Measurements from ENCODE around the gene DPM1.
A peak's percentile ranks its signal among the peaks of the same experiment; 100 is the strongest.
"Not testable (repeated sequence)": the region's sequence is repeated elsewhere in the genome, so short reads cannot be mapped to it uniquely, and the experiment has no call there.

Gene DPM1

DNA sequence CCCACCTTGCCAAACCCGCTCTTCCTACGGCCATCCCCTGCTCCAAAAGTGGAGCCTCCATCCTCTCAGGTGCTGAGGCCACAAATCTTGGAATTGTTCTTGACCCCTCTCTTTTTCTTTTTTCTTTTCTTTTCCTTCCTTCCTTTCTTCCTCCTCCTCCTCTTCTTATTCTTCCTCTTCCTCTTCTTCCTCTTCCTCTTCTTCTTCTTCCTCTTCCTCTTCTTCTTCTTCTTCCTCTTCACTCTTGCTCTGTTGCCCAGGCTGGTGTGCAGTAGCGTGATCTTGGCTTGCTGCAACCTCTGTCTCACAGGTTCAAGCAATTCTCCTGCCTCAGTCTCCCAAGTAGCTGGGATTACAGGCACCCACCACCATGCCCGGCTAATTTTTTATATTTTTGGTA lies 20.2 kb upstream of the DPM1 start:
- not testable (repeated sequence) for DNase-seq

DNA sequence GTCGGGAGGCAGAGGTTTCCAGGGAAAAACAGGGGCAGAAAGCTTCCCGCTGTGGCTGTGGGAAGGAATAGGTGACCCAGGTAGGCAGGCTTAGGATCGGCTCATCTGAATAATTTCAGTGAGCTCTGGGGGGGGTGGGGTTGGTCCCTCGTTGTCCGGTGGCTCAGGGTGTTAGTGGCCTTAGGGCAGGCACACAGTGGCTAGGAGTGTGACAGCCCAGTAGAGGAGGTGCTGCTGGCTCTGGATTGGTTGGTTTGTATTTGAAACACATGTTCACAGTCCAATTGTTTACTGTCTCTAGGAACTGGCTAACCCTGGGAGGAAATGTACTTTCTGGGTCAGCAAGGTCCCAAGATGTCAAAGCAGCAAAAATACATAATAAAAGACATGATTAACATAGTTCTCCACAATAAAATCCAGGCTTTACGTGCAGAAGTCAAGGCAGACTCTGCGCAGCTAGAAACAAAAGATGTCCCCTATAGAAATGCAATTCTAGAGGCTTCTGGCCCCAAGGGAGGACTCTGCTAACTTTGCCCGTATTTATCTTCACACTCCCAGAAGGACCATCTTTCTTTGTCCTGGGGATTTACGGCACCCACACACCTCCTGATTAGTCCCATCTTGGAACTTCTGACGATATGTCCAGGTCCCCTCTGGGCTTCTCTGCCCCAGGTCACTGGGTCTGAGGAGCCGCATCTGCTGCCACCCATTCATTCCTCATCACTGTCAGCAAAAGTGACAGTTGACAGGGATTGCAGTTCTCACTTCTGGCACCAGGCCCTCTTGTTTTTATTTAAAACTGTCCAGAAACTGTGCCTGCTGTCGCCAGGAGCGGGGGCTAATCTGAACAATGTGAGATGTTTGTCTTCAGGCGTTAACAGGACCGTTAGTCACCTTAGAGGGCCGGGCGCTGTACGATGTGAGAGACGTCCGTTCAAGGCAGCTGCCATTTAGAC lies 19.0 kb upstream of the DPM1 start:
- no peak for DNase-seq

DNA sequence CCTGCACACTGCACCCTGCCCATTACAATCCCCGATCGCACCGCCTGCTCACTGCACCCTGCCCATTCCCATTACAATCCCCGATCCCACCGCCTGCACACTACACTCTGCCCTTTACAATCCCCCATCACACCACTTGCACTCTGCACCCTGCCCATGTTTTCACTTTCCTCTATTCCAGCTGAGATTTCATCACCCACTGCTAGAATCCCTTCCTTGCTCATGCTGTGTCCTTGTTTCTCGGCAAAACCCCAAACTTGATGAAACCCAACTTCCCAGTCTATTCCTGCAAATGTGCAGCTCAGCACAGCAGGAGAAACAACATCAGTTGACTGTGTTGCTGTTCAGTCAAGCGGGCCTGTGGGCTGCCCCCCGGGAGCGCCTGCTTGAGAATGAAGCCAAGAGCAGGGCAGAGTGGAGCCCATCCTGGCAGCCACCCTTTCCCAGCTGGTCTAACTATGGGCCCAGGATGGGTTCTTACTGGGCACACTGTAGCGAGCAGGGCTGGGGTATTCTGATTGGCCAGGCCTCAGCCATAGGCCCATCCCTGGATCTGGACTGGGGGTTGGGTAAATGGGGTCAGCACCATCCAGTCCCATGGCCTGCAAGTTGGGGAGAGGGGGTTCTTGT lies 17.5 kb upstream of the DPM1 start:
- no peak for DNase-seq

DNA sequence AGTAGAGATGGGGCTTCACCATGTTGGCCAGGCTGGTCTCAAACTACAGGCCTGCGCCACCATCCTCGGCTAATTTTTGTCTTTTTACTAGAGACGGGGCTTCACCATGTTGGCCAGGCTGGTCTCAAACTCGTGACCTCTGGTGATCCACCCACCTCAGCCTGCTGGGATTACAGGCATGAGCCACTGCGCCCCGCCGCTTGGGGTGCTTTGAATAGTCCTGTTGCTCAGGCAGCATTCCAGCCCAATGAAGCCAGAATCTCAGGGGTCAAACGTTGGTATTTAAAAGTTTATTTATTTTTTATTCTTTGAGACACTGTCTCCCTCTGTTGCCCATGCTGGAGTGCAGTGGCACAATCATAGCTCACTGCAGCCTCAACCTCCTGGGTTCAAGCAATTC lies 11.6 kb upstream of the DPM1 start:
- DNase-seq: no peak

DNA sequence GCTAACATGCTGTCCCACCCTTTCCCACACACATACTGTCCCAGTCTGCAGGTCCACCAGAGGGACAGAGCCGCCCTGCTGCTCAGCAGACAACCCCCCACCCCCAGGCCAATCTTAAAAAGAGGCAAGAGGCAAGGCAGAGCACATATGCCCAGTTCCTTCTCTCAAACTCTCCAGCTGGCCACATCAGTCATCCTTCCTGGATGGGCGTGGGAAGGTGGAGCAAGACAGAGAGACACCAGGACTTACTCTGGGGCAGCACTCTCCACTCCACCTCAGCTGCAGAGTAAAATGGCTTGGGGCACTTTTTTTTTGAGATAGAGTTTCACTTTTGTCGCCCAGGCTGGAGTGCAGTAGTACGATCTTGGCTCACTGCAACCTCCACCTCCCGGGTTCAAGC lies 11.1 kb upstream of the DPM1 start:
- DNase-seq: no peak

DNA sequence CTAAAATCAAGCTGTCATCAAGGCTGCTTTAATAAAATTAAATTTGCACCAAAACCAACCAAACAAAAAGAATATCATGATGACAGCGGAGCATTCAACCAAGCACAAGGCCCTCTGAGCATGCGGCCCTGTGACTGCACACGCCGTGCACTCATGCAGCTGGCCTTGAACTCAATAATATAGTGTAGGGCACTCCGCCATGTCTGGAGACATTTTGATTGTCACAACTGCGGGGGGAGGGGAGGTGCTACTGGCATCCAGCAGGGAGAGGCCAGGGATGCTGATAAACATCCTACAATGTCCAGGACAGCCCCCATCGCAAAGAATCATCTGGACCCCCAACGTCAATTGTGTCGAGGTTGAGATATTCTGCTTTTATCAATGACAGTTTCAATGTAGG lies 10.0 kb upstream of the DPM1 start:
- DNase-seq: no peak

DNA sequence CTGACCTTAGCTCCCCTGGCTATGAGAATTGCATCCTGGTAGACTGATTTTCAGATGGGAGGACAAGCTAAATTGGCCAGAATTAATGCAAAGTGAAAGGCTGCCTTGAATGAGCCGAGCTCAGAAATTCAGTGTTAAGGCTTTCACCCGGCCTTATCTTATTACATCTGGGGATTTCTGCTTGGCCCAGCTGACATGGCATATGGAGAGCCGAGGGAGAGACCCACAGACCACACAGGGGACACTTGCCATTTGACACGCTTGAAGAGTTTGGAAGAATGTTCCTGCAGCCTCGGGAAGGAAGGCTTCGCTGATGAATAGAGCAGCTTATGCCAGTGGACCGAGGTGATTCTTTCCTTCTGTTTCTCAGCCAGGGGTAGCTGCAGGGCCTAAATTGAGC lies 9.3 kb upstream of the DPM1 start:
- DNase-seq: no peak

DNA sequence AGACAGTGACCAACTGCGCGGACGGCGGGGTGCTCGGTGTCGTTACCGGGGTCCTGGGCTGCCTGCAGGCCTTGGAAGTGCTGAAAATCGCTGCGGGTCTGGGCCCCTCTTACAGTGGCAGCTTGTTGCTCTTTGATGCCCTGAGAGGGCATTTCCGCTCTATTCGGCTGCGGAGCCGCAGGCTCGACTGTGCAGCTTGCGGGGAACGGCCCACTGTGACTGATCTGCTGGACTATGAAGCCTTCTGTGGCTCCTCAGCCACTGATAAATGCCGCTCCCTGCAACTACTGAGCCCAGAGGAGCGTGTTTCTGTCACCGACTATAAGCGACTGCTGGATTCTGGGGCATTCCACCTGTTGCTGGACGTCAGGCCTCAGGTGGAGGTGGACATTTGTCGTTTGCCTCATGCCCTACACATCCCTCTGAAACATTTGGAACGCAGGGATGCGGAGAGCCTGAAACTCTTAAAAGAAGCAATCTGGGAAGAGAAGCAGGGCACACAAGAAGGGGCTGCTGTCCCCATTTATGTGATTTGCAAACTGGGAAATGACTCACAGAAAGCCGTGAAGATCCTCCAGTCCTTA lies 1.3 kb upstream of the DPM1 start:
- DNase-seq: no peak

DNA sequence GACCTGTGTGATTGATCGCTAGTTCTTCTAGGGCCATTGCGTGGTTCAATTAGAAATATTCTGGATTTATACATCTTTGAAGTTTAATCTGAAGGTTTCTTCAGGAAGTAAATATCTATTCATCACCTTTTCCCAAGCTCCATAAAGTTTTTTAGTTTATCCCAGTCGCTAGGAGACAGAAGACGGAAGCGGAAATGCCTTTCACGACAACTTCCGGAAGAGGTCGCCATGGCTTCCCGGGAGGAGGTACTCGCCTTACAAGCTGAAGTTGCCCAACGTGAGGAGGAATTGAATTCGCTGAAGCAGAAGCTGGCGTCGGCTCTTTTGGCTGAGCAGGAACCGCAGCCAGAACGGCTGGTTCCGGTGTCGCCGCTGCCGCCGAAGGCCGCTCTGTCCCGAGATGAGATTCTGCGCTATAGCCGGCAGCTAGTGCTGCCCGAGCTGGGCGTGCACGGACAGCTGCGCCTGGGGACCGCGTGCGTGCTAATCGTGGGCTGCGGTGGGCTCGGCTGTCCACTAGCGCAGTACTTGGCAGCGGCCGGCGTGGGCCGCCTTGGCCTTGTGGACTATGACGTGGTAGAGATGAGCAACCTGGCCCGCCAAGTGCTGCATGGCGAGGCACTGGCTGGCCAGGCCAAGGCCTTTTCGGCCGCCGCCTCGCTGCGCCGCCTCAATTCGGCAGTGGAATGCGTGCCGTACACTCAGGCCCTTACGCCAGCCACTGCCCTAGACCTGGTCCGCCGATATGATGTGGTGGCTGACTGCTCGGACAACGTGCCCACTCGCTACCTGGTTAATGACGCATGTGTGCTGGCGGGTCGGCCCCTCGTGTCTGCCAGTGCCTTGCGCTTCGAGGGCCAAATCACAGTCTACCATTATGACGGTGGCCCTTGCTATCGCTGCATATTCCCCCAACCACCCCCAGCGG lies 547 bp upstream of the DPM1 start, which contains the start of gene MOCS3:
Gene MOCS3, plus strand, starts transcription at position 204 of the 928 bp plus-strand sequence. Its CDS starts 25 bp downstream, at position 229.
- peak; percentile 94 for DNase-seq

DNA sequence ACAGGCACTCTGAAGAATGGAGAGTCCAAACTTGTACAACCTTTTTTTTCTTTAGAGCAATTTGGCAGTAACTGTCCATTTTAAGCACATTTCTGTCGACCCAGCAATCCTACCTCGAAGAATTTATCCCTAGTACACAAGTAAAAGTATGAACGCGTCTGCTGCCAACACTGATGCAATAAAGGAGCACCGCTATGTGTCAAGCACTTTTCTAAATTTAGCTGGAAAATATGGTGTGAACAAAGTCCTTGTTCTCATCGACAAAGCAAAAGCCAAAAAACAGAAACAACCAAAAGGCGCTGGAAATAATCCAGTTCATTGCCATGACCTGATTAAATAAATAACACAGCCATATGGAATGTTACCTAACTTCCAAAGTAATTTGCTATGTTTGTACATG lies 1.1 kb downstream of the DPM1 start:
- DNase-seq: no peak

DNA sequence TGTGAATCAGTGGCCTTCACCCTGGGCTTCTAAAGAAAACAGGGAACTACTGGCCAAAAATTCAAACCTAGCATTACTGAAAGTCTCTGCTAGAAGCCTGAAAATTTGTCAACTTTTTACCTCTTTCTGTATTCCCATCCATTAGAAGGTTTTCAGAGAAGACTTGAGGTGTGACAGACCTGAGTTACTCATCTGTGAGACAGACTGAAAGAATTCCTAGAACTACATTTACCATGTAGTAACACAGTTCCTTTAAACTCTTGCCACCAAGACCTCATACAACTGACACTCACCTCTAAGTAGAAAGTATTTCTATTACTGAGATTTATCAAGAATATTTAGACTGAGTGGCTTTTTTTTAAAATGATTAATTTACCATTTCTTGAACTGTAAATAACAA lies 4.5 kb downstream of the DPM1 start:
- no peak for DNase-seq

DNA sequence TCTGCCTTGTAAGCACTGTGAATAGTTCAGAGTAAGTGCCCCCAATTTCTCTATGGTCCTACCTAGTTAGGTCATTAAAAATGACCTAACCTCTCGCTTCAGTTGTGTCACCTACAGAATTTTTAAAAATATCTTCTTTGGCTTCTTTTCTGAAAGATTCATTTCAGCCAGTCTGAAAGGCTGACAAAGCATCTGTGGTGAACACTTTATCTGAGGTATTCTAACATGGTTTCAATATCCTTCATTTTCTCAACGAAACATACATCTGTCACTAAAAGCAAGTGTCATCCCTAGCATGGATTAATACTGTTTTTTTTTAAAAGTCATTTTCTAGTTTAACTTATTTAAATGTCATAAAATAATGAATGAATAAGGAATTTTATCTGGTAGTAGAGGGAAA lies 5.1 kb downstream of the DPM1 start:
- no peak for DNase-seq

DNA sequence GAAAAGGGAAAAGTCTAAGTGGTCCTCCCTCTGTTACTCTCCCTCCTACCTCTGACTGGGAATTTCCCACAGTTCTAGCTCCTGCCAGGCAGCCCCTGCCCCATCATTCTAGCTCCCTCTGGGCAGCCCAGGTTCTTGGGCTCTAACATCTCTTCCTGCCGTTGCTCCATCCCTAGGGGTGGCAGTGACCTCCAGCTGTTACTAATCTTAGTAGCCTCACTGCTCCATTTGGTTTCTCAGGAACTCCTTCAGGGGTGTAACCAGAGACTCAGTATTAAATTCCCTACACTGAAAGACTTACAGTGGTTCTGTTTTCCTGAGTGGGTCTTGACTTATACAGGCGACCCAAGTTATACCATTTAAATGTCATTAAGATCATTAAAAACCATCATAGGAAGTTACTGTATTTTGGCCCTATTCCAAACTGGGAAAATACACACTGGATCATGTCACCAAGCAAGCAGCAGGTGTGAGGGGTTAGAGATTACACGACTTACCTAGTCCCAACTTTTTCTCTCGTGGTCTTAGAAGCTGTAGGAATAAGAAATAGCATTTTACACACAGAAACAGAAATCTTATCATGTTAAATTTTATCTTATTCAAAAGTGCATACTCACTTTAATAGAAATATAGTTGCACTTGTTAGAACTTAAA lies 10.1 kb downstream of the DPM1 start:
- no peak for DNase-seq

DNA sequence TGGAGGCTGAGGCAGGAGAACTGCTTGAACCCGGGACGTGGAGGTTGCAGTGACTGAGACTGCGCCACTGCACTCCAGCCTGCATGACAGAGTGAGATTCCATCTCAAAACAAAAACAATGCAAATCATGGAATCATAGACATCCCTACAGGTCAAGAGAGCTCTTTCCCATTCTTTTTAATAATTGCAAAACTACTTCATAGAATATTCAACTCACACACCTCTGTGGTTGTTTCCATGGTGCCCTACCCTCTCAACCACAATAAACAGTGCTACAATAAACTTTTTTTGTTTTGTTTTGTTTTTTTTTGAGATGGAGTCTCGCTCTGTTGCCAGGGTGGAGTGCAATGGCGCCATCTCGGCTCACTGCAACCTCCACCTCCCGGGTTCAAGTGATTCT lies 15.3 kb downstream of the DPM1 start:
- no peak for DNase-seq

DNA sequence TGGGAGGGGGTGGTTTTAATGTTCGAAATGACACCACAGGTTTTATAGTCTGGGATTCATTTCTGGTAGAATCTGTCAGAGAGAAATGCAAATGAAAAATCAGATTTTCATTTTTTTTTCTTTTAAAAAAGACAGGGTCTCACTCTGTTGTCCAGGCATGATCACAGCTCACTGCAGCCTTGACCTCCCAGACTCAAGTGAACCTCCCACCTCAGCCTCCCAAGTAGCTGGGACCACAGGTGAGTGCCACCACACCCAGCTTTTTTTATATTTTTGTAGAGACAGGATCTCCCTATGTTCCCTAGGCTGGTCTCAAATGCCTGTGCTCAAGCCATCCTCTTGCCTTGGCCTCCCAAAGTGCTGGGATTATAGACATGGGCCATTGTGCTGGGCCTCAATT lies 24.7 kb downstream of the DPM1 start:
- DNase-seq: no peak

DNA sequence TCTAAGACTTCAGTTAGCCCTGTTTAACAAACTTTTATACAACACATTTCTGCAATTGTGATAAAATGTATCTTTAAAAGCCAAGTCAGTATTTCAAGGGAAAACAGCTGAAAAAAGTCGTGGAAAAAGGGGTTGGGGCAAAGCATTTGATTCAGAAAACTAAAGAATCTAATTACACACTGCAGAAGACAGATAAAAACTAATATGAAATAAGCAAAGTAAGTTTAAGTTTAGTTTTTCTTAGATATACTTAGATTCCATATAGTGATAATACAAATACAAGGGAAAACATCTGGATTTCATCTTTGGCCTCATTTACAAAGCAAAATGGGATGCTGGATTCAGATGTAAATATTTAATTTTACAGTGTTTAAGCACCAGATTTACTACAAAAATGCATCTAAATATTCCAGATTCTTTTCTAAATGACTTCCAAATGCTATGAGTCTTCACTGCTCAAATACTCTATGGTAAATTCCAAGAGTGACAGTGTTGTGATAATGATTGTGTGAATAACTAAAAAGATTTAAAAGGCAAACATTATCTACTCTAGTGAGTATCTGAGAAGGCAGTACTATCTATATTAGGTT lies 25.5 kb downstream of the DPM1 start:
- no peak for DNase-seq

DNA sequence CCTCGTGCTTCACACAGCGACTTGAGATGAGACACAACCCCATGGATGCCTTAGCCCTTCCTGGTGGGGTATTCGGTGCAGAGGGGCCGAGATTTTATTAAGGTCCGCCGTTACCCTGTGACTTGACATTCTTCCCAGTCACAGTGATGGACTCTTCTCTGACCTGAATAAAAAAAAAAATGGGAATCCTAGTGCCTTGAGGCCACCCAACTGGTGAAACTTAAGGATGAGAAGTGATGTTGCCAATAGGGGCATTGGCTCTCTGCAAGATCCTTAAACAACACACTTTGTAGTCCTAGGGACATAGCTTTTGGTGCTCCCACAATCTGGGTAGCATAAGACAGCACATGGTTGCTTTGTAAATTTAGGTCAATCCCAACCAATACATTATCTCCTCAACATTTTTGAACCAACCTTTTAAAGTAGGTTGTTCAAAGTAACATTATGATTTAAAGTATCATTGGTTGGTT lies 26.3 kb downstream of the DPM1 start:
- DNase-seq: peak; percentile 35

DNA sequence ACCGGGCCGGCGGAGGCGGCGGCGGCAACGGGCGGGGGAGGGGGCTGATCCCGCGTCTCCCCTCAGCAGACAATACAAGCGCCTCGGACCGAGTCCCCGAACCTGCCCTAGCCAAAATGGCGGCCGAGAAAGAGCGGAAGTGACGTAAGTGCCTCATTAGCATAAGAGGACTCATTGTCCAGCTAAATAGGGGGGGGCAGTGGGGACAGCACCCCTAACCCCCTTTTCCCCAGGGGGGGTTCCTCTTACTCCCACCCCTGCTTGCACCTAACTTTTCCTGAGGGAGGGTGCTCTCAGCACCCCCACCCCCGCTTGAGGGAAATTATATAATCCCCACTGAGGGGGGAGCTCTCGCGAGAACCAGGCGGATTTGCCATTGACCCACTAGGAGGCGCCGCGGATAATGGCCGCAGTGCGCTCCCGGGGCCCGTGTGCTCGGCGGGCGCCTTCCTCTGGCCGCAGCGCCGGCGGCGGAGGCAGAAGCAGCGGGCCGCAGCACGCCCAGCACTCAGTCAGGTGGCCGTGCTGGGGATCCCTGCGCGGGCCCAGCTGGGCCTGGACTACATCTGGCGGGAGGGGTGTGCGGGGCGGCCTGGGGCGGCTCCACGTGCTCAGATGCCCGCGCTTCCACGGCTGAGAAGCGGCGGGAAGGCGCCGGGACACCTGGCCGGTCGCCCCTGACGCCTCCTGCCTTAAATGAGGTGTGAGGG lies 26.9 kb downstream of the DPM1 start, which contains the start of gene ADNP:
Gene ADNP, minus strand, starts transcription at position 132 of the 710 bp plus-strand sequence. CDS start 27,441 bp downstream, outside the sequence.
- DNase-seq: peak; percentile 95

DNA sequence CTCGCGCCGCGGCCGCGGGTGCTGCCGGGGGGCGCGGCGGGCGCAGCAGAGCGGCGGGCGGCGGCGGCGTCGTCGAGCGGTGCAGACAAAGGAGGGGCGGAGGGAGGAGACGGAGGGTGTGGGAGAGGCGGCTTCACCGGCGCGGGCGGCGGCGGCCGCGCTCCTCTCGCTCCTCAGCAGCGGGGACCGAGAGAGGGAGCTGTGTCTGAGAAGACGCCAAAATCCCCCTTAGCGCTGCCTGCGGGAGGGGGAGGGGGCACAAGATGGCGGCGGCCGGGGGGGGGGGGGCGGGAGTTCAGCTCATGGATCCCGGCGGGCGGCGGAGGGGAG lies 27.4 kb downstream of the DPM1 start:
- DNase-seq: no peak

DNA sequence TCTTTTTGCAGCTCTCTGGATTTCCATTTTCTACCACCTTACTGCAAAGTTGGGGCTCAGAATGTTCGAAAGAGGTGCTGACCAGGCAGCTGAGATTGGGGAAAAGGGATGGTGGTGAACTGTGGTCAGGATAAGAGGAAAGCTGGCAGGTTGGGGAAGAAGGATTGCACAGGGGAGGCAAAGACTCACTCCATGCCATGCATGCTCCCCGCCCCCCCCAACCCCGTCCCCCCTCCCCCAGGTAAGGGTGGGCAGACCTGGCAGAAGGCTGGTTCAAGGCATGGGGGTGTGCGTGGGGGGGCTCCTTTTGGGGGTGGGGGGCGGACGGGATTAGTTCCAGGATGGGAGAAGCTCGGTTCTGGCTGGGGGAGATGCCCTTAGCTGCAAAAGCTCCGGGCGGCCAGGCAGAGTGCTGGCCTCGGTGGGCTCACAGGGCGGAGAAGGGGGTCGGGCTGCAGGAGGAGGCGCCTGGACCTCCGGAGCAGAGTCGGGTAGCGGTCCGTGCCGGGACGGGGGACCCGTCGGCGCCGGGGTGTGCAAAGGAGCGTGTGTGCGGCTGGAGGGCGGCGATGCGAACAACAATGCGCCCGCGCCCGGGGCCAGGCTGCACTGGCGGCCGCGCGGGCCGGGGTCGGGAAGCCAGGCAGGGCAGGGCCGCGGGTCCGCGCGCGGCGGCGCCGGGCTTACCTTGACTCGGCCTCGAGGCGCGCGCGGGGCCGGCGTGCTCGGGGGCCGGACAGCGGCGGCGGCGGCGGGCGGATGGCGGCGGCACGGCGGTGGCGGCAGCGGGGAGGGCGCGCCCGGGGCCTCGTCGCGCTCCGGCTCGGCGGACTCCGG lies 28.0 kb downstream of the DPM1 start:
- DNase-seq: no peak

Measured in hematopoietic multipotent progenitor cell treated with erythropoietin and hydrocortisone succinate and interleukin-3 and kit ligand, for 8 days (in vitro differentiated cells).